GM19238 (cell line): ENCODE data around the gene RNF34.
A peak's percentile ranks its signal among the peaks of the same experiment; 100 is the strongest.

Source experiments
- DNase-seq: peaks from one replicate; pipeline ENCODE4 v3.0.0; 2011; ENCODE audit warnings: low spot score; ENCODE audit not compliant: insufficient read length

The RNF34 gene

DNA sequence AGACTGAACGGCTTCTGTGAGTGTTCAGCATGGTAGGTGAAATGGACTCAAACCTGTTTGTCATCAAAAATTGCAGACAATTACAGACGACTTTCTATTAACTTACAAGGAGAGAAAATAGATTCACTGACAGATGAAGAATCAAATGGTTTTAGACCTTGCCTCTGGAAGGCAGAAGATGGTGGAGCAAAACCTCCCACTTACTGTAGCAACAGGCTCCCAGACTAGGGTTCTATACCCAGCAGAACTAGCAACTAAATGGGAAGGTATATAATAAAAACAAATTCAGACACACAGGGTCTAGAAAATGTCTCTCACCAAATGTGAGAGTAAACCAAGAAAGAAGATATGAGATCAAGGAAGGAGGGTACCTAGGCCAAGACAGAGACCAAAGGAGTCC is 36.8 kb downstream of the RNF34 start:
- DNase-seq, result no peak

DNA sequence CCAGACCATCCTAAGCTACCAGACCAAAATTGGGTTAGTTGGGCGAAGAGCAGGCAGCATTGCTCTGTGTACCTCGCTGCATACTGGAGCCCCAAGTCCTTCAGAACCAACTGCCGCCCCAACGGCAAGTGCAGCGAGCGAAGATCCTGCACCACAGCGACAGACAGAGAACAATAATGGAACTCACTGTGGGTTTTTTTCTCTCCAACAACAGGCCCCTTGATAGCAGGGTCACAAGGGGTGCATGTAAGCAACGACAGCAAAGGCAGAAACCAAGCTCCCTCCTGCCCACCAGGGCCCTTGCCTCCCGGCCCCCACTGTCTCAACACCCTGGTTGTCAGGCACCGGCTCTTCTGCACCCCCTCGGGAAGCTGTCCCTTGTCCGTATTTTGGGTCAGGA is 39.0 kb downstream of the RNF34 start:
- DNase-seq, result no peak

DNA sequence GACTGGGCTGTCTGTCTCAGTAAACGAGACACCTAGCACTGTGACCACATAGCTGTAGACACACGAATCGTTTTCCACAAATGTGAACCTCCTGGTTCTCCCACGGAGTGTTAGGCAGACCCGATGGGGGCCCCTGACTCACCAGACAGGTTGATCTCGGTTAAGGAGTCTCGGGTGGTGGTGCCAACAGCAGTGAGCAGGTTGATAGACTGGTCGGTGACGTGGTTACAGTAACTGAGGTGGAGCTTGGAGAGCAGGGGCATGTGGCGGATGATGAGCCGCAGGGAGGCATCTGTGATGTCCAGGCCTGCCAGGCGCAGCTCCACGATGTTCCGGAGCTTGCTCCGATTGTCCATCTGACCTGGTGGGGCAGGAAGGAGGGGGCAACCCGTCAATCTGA is 39.8 kb downstream of the RNF34 start:
- DNase-seq, result no peak

DNA sequence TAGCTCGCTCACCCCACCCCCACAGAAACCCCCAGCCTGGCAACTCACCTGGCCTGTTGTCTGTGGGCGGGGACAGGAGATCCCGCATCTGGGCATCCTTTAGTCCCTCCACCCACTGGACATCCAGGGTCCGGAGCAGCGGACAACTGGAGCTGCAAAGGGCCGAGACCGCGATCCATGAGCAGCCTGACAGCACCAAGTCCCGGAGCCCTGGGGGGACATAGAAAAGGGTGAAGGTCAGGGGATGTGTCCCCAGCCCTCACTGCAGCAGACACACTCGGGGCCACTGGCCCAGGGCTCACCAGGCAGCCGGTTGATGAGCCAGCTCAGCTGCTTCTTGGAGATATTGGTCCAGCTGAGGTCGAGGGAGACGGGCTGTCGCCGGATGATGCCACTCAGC is 40.9 kb downstream of the RNF34 start:
- DNase-seq, result no peak

DNA sequence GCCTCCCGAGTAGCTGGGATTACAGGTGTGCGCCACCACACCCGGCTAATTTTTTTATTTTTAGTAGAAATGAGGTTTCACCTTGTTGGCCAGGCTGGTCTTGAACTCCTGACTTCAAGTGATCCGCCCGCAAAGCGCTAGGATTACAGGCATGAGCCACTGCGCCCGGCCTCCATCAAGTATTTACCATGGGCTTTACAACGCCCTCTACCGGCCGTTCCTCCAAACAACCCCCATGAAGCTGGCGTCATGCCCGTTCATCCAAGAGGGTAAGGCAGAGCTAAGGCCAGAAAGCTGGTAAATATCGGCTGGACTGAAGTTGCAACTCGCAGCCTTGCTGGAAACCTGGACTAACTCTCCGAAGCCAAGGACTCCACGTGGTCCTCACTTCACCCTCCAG is 41.6 kb downstream of the RNF34 start:
- no peak for DNase-seq

DNA sequence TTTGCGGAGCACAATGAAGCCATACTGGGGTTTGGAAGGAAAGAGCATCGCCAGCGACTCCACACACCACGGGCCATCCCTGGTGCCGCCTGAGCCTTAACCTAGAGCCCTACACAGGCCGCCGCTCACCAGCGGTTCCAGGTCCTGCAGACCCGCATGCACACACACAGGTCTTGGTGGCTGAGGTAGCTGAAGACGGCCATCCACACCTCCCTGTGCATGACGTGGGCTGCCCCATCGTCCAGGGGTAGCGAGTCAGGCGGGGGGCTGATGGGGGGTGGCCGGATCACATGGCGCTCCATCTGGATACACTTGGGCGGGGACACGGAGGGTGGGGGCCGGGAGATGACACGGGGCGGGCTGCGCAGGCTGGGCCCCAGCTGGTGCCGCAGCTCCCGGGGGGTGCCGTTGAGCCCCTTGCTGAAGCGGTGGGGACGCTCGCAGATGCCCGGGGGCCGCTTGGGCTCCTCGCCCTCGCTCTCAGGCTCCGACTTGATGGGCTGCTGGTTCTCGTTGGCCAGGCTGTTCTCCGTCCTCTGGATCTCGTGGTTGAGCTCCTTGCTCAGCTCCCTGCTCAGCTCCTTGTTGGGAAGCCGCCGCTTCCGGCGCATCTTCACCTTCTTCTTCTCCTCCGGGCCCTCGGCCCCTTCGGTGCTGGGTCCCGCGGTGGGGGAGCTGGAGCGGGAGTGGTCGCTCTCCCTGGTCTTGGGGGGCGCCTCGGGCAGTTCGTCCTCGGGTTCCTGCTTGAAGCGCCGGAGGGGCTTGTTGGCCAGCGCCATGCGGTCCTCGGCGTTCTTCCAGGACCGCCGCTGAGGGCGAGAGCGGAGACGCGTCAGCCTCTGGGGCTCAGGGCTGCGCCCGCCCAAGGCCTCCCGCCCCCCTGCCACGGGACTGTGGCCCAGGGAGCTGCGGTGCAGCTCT is 42.4 kb downstream of the RNF34 start:
- DNase-seq, result no peak

DNA sequence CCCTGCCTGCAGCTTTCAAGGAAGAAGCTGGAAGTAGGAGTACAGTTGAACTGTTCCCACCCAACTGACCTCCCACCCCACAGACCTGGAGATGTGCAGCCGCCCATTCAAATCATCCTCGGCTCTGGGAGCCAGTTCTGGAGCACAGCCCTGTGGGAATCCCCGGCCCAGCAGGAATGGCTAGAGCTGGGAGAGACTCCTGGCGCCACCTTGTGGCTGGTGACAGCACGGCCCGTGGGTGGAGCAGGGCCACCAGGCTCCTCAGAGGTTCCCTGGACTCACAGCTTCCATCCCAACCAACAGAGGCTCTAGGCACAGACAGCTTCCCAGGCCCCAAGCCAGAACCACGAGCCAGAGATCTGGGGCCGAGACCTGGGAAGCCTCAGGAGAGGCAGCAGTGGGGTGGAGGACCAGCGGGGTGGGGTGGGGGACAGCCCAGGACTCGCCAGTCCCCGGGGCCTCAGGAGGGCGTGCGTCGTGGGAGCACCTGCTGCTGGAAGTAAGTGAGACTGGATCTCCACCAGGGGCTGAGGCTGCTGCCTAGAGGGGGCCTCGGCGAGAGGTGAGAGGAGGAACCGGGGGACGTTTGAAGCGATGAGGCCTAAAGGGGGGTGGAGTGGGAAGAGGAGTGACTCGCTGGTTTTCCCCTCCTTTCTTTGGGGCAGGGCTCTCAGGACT is 43.4 kb downstream of the RNF34 start:
- peak; percentile 86 for DNase-seq

DNA sequence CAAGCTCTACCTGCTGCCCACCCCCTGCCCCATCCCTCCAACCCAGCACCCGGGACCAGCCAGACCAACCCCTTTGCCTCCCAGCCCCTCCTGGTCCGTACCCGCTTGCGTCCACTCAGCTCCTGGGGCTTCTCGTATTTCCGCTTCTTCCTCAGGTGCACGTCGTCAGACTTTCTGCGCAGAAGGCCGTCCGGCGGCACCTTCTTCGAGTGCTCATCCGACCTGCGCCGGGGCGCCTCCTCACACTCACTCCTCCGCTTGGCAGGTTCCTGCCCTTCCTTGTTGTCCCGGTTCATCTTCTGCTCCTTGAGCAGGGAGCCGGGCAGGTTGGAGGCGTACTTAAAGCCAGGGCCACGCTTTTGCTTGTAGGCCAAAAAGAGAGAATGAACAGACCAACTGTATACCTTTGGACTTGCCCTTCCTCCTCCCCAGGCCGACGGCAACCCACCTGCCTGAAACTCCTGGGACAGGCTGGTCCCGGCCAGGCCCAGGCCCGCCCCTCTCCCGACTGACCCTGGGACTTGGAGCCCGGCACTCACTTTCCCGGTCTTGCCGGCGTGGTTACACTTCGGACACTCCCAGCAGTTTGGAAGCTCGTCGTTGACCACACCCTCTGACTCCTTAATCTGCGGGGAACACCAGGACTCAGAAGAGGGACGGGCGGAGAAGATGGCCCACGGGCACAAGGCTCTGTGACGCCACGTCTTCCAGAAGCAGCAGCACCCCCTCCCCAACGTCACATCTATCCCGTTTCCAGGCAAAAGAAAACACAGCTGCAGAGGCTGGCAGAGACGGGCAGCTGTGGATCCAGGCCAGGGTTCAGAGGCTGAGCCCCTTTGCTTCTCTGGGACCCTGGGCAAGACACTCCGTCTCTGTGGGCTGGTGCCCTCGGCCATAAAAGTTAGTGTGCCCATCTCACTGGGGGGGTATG is 44.3 kb downstream of the RNF34 start:
- no peak for DNase-seq

DNA sequence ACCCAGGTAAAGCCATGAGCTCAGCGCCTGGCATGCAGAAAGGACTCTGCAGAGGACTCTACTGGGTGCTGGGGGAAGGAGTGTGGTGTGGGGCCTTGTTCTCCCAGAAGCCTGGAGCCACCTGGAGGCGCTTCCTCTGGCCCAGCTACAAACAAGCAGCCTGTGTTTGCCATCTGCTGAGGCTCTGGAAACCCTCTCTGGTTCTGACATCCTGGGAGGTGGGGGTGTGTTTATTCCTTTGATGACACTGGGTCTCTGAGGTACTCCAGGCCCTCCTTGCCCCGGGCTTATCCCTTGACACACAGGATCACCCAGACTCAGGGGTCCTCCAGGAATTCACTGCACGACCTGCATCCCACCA is 44.9 kb downstream of the RNF34 start:
- no peak for DNase-seq

DNA sequence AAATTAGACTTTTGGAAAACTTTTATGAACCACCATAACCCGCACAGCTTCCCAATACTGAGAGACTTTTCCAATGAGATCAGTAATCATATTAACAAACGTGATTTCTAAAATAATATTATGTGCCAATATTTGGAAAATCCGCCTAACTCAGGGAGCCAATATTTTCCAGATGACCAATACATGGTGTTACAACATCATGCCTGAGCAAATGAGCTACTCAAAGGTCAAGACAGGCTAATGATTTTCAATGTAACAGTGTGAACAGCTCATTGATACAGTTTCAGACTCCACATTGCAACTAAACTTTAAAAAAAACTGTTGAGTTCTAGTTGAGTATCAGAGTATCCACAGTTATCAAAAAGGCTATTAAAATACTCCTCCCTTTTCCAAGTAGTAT is 46.8 kb downstream of the RNF34 start:
- DNase-seq, result no peak

DNA sequence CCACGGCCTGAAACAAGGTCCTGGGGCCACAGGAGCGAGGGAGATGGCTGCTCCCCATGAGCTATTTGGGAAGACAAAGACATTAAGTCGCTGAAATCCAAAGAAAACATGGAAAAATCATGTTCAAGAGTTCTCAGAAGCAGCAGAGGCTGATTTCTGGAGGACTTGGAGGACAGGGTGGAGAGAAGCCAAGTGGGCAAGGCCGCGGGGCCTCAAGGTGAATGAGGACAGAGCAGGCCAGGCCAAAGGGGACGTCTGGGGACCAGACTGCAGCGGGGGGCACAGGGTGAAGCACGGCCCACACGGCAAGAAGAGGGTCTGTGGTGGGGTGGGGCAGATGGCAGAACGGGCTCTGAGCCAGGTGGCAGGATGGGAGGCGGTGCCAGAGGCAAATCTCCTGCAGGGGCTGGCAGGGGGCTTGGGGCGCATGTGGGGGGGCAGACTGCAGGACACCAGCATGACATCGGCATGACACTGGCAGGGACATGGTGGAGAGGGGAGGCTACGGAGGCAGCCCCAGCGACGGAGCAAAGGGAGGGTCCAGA is 48.9 kb downstream of the RNF34 start:
- no peak for DNase-seq

DNA sequence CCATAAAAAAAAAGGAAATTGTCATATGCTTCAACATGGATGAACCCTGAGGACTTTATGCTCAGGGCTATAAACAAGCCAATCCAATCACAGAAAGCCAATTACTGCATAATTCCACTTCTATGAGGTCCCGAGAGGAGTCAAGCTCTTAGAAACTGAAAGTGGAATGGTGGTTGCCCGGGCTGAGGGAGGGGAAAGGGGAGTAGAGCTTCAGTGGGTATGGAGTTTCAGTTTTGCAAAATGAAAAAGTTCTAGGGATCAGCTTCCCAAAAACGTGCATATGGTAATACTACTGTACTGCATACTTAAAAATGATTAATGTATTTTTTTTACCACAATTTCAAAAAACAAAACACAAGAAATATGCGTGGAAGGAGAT is 52.0 kb downstream of the RNF34 start:
- DNase-seq, result no peak

DNA sequence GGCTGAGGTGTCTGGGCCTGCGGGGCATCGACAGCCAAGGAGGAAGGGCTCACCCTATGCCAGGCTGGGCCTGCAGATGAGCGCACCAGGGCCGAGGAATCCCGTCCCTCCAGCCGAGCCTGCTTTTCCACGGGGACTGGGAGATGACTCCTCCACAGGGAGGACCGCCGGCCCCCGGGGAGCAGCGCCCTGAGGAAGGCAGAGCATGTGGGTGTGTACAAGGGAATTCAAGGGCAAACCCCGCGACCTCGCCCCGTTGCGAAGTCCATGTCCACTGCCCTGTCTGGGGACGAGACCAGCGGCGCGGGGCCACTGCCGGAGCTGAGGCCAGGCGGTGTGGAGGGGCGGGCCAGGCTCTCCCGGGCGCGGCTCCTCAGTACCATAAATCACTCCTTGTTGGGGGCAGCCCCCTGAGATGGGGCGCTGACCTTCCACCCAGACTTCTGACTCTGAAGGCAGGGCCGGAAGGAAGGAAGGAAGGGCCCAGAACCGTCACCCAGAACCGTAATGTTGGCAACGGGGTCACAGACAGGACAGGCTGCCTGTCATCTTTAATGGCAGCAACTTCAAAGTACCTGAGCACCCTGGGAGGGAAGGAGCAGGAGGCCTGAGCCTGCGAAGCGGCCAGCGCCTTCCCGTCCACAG is 52.5 kb downstream of the RNF34 start:
- DNase-seq, result no peak

DNA sequence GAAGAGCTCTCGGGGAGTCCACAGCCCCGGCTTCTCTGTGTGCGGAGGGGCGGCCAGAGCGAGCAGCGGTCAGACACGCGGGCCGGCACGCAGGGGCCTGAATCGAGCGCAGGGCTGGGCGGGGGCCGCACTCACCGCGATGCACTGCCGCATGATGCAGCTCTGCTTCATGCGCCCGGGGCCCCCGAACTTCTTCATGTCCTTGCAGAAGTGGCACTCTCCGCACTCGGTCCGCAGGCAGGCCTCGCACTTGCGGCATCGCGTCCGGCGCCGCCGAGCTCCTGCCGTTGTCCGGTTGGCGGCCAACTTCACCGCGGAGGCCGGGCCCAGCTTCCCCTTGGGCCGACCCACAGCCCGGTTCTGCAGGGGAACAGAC is 53.1 kb downstream of the RNF34 start:
- no peak for DNase-seq

DNA sequence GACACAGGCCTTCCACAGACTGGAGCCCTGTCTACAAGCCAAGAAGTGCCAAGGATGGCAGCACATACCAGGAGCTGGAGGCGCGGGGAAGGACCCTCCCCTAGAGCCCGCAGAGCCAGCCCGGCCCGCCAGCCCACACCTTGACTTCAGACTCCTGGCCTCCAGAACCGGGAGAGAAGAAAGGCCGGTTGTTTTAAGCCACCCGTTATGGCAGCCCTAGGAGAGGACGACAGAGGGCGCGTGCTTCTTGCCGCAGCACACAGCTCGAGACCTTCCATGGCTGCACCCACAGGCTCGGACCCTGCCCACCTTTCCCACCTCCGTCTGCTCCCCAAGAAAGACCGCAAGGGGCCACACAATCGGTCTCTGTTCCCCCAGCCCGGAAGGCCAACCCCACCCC is 53.7 kb downstream of the RNF34 start:
- DNase-seq, result no peak

DNA sequence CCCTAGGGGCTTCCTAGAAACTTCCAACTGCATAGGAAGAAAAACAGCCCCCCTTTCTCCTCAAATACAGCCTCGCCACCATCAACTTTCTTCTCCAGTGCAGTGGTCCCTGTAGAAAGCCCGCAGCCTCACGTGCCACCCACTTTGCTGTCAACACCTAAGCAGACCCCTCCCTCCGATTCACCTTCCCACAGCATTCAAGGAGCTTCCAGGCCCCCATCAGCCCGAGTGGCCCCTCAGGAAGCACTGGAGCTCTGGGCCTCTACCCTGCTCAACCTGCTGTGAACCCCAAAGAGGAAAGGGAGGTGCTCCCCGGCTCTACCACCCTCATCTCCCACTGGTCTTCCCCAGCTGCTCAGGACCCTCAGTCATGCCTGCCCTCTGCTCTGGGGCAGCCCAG is 55.0 kb downstream of the RNF34 start:
- no peak for DNase-seq

DNA sequence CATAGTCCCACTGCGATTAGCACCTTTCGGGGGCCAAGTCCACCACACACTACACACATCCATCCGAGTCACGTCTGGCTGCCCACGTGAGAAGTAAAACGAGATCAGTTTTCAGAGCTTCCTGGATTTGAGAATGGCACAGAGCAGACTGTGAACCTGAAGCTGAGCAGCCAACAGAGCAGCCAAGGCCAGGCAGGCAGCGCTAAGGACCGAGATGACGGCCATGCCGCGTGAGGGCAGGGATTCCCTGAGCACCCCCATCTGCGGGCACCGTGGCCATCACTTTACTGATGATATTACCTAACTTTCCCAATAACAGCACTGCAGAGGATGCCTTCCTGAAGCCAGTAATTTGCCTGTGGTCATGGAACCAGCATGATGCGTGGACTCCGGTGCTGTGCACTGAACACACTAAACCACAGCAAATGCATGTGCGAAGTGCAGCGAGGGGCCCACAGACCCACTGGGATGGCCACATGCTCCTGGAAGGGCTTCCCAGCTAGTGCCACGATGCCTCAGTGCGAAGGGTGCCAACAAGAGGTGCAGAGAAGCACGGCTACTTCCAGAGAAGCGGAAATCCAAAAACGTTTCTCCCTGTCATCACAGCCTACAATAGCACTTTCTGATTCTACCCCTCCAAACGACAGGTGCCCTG is 56.0 kb downstream of the RNF34 start:
- DNase-seq, result no peak

DNA sequence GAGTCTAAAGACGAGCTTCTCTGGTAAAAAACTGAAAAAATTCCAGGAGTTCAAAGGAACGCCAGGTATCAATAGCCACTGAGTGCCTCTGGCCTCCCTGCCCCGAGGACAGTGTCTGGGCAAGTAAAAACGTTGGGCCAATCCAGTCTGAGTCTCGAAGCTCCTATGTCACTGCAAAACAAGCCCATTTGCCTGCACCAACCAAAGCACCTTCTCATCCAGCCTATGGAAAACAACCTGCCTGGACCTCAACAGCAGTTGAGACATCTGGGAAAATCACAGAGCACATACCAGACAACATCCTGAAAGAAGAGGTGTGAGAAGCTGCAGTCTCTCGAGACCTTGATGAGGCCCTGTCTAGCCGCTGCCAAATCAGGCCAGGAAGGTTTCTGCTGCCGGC is 56.6 kb downstream of the RNF34 start:
- DNase-seq, result no peak

DNA sequence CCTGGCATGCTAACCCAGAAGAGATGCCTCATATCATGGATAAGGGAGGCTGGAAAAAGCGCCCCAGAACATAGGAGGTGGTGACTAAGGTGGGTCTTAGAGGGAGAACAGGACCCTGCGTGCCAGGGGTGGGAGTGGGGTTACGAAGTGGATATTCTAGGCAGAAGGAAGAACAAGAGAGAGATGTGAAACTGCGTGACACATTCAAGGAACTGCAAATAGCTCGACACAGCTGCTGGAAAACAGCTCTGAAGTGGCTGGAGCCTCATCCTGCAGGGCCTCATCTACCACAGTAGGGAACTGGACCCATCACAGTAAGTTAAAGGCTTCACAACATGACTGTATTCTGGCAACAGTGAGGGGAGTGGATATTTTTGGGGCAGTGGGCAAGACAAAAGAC is 61.1 kb downstream of the RNF34 start:
- DNase-seq, result no peak

DNA sequence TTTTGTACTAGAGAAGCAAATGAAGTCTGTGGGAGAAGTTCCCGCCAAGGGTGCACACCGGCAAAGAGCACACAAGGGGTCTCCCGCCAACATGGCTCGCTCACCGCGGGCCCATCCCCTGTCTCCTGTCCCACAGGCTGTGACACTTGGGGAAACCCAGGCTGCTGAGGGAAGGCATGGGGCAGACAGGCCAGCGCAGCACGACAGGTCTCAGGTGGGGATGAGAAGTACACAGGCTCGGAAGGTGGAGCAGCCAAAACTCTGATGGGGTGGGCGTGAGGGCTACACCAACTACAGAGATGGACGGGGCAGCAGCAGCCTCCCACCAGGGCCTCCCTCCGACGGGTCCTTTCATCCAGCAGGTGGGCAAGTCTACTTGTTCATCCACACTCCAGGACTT is 64.4 kb downstream of the RNF34 start:
- DNase-seq, result no peak
